A549 (cell line): ENCODE results near the gene UMAD1. TPM values are rescaled to one million over a fixed set of nuclear protein-coding genes. Genes with fewer than 3 reads are reported as not detected.

Source experiments
- ATAC-seq, 2 experiments: fragments of 200-7000 bp in 1 of 2; fragments of >200 bp in 1 of 2; cut with Nextera tagmentation in 1 of 2; cut with Tn5 transposase in 1 of 2; 3 replicates each; pipeline versions ENCODE4 v1.8.0 to v1.9.1; 2018 to 2020; ENCODE audit warnings: mild to moderate bottlenecking in 1 of 2, moderate library complexity in 1 of 2
- CTCF ChIA-PET: fragments of 300-600 bp; sonication (Branson Sonifier 250); formaldehyde crosslinking; extraction: SDS; loops from one replicate; lab custom pipeline; 2021; ENCODE audit warnings: antibody characterized with exemption, inconsistent platforms; lab: Yijun Ruan, JAX
- POLR2A ChIA-PET: fragments of 350-600 bp; formaldehyde crosslinking; extraction: SDS; loops from one replicate; lab custom pipeline; 2021; ENCODE audit warnings: antibody characterized with exemption, inconsistent platforms; lab: Yijun Ruan, JAX
- DNase-seq, 2 experiments: peaks; one replicate each; pipeline versions ENCODE4 v3.0.0 to v3.0.0-alpha.2; 2011 to 2016; ENCODE audit warnings: low read depth in 1 of 2, low spot score in 1 of 2
- FAIRE-seq: peaks from 2 replicates; lab custom pipeline; 2011; peaks lifted over from hg19 to GRCh38; lab: Jason Lieb, UNC
- H3K27ac ChIP-seq, 2 experiments: fragments of >200 bp; sonication (Bioruptor Twin); formaldehyde crosslinking; 3 replicates each; pipeline ENCODE4 v1.5.1; 2016 to 2017
- H3K4me1 ChIP-seq: fragments of >200 bp; sonication (Bioruptor Twin); formaldehyde crosslinking; 3 replicates; pipeline ENCODE4 v1.6.1; 2016
- H3K4me2 ChIP-seq: fragments of >200 bp; sonication (Bioruptor Twin); formaldehyde crosslinking; 3 replicates; pipeline ENCODE4 v1.6.1; 2016
- H3K4me3 ChIP-seq: fragments of >200 bp; sonication (Bioruptor Twin); formaldehyde crosslinking; 3 replicates; pipeline ENCODE4 v1.5.1; 2016
- H3K9me3 ChIP-seq: fragments of >200 bp; sonication (Bioruptor Twin); formaldehyde crosslinking; 3 replicates; pipeline ENCODE4 v1.6.1; 2016
- ATOH8 ChIP-seq: fragments of 250-450 bp; sonication (Bioruptor Pico); IDR thresholded peaks from 2 replicates; pipeline ENCODE4 v1.5.0; 2020; ENCODE audit warnings: low read depth, mild to moderate bottlenecking, moderate library complexity
- BHLHE40 ChIP-seq: IDR thresholded peaks from 2 replicates; pipeline ENCODE4 v1.6.1; 2012; ENCODE audit warnings: low read depth, low read length, inconsistent platforms
- CBX2 ChIP-seq: fragments of 200-600 bp; sonication (generic); IDR thresholded peaks from 2 replicates; pipeline ENCODE4 v1.6.1; 2016; ENCODE audit warnings: low read depth, mild to moderate bottlenecking, borderline replicate concordance
- CBX8 ChIP-seq: fragments of 200-600 bp; sonication (generic); IDR thresholded peaks from 2 replicates; pipeline ENCODE4 v1.6.1; 2016
- CEBPB ChIP-seq, 2 experiments: fragments of >200 bp in 1 of 2; sonication (Bioruptor Twin) in 1 of 2; formaldehyde crosslinking in 1 of 2; IDR thresholded peaks; 2 replicates each; pipeline ENCODE4 v1.6.1; 2012 to 2016
- EHF ChIP-seq: fragments of 250-450 bp; sonication (Bioruptor Pico); IDR thresholded peaks from 2 replicates; pipeline ENCODE4 v1.5.0; 2020; ENCODE audit warnings: mild to moderate bottlenecking
- EHMT2 ChIP-seq: fragments of 200-600 bp; sonication (generic); IDR thresholded peaks from 2 replicates; pipeline ENCODE4 v1.6.1; 2016; ENCODE audit warnings: antibody characterized with exemption, low read depth, mild to moderate bottlenecking, moderate library complexity
- ELK1 ChIP-seq: fragments of 150-350 bp; IDR thresholded peaks from 2 replicates; pipeline ENCODE4 v1.6.1; 2014; ENCODE audit warnings: low read depth, mild to moderate bottlenecking, low read length
- ESRRA ChIP-seq: fragments of 150-350 bp; IDR thresholded peaks from 2 replicates; pipeline ENCODE4 v1.6.1; 2014; ENCODE audit warnings: mild to moderate bottlenecking, low read length, borderline replicate concordance
- FOSB ChIP-seq: fragments of 250-450 bp; sonication (Bioruptor Pico); IDR thresholded peaks from 2 replicates; pipeline ENCODE4 v1.5.0; 2020; ENCODE audit warnings: mild to moderate bottlenecking, moderate library complexity
- FOXS1 ChIP-seq: fragments of 250-450 bp; sonication (Bioruptor Pico); IDR thresholded peaks from 2 replicates; pipeline ENCODE4 v1.5.0; 2020; ENCODE audit warnings: mild to moderate bottlenecking, moderate library complexity
- GATA3 ChIP-seq: IDR thresholded peaks from 2 replicates; pipeline ENCODE4 v1.6.1; 2012; ENCODE audit warnings: borderline replicate concordance
- HOXB13 ChIP-seq: fragments of 250-450 bp; sonication (Bioruptor Pico); IDR thresholded peaks from 2 replicates; pipeline ENCODE4 v1.5.0; 2020; ENCODE audit warnings: low read depth, mild to moderate bottlenecking, moderate library complexity
- HOXB5 ChIP-seq: fragments of 250-450 bp; sonication (Bioruptor Pico); IDR thresholded peaks from 2 replicates; pipeline ENCODE4 v1.5.0; 2020; ENCODE audit warnings: mild to moderate bottlenecking, moderate library complexity
- JUNB ChIP-seq: fragments of >200 bp; sonication (Bioruptor Twin); formaldehyde crosslinking; IDR thresholded peaks from 2 replicates; pipeline ENCODE4 v1.6.1; 2016
- KDM1A ChIP-seq: fragments of 200-600 bp; sonication (generic); IDR thresholded peaks from 2 replicates; pipeline ENCODE4 v1.6.1; 2016; ENCODE audit warnings: low read depth, mild to moderate bottlenecking
- MAZ ChIP-seq: fragments of 150-350 bp; IDR thresholded peaks from 2 replicates; pipeline ENCODE4 v1.6.1; 2014; ENCODE audit warnings: antibody characterized with exemption, low read depth, low read length, borderline replicate concordance
- MYC ChIP-seq: IDR thresholded peaks from 2 replicates; pipeline ENCODE4 v1.6.1; 2012; ENCODE audit warnings: mild to moderate bottlenecking, inconsistent platforms, low read length, improper control_type of control experiment, borderline replicate concordance
- PHF8 ChIP-seq: fragments of 200-600 bp; sonication (generic); IDR thresholded peaks from 2 replicates; pipeline ENCODE4 v1.6.1; 2016; ENCODE audit warnings: low read depth, mild to moderate bottlenecking, antibody characterized with exemption, moderate library complexity, borderline replicate concordance
- RAD21 ChIP-seq, 2 experiments: fragments of >200 bp in 1 of 2; sonication (Bioruptor Twin) in 1 of 2; formaldehyde crosslinking in 1 of 2; IDR thresholded peaks in 1 of 2; conservative IDR thresholded peaks in 1 of 2; 2 replicates in 1 of 2; 3 replicates in 1 of 2; pipeline ENCODE4 v1.6.1; 2012 to 2018; ENCODE audit warnings: inconsistent platforms in 1 of 2
- RARB ChIP-seq: fragments of 250-450 bp; sonication (Bioruptor Pico); IDR thresholded peaks from 2 replicates; pipeline ENCODE4 v1.8.0; 2021; ENCODE audit warnings: mild to moderate bottlenecking, moderate library complexity
- RCOR1 ChIP-seq: fragments of 150-350 bp; IDR thresholded peaks from 2 replicates; pipeline ENCODE4 v1.6.1; 2014; ENCODE audit warnings: antibody characterized with exemption, low read length, low read depth
- RFX5 ChIP-seq: fragments of 450-650 bp; IDR thresholded peaks from 2 replicates; pipeline ENCODE4 v1.7.1; 2014; ENCODE audit warnings: antibody characterized with exemption, mild to moderate bottlenecking, moderate library complexity
- SMC3 ChIP-seq: fragments of >200 bp; sonication (Bioruptor Twin); formaldehyde crosslinking; IDR thresholded peaks from 3 replicates; pipeline ENCODE4 v1.6.1; 2018; ENCODE audit warnings: inconsistent platforms
- SREBF2 ChIP-seq: fragments of 450-650 bp; IDR thresholded peaks from 2 replicates; pipeline ENCODE4 v1.6.1; 2014; ENCODE audit warnings: mild to moderate bottlenecking, moderate library complexity
- USF2 ChIP-seq: fragments of 450-650 bp; IDR thresholded peaks from 2 replicates; pipeline ENCODE4 v1.6.1; 2014; ENCODE audit warnings: antibody characterized with exemption
- WGBS: methylation state at CpG from one replicate; pipeline ENCODE4 v1.1.6; 2017; ENCODE audit errors: missing lambda C conversion rate; 5-methylcytosine and 5-hydroxymethylcytosine counted together
- polyA plus RNA-seq, 4 experiments: library from polyadenylated mRNA; depleted of rRNA in 3 of 4; stranded (reverse); fragments of >200 nt; fragmentation: RNase III in 1 of 4; extraction: RNeasy Plus Mini Kit Qiagen cat#74134 plus additional on column Dnase treatment in 1 of 4; gene quantifications; 2 replicates in 3 of 4; 3 replicates in 1 of 4; pipeline ENCODE4 v1.2.3, GENCODE V29; 2011 to 2017

Gene UMAD1
- polyA plus RNA-seq, 2 of the 4 experiments (the other 2 are of a cell fraction) = 21.4 to 46.4 TPM

GRCh38 chr7:7792056-7792455 lies 151.5 kb downstream of the UMAD1 start:
- H3K9me3 ChIP-seq = peaks cover 6% of the 10 kb centered on the region; the same call in 1 of the 3 replicates
- FAIRE-seq (no peak), ATAC-seq (no peak), DNase-seq (no peak)
- 58% methylated on average over 1 of the region's 1 CpG for WGBS
- CTCF ChIA-PET = no interaction called here
- no peak overlapping the region for H3K4me3 ChIP-seq
- TF ChIP-seq JUNB (no peak), ELK1 (no peak), MYC (no peak), CEBPB (IDR thresholded peaks at IDR 0.05) (no peak), EHF (CRISPR knock-in tag) (no peak), FOXS1 (CRISPR knock-in tag) (no peak), FOSB (no peak), EHMT2 (no peak), CBX8 (no peak), ATOH8 (no peak), RCOR1 (no peak), SMC3 (no peak), HOXB5 (CRISPR knock-in tag) (no peak), GATA3 (no peak), SREBF2 (no peak)
- H3K27ac ChIP-seq = no peak overlapping the region
- H3K4me1 ChIP-seq = peaks cover 15% of the 10 kb centered on the region
- H3K4me2 ChIP-seq = no peak overlapping the region
- POLR2A ChIA-PET = no interaction called here

- whole genome bisulfite sequencing = 77% methylated on average over 2 of the region's 2 CpGs
- ATAC-seq = no peak
Measured at GRCh38 chr7:7793249-7793648, 152.7 kb downstream of the UMAD1 start.

GRCh38 chr7:7793921-7794320 lies 153.4 kb downstream of the UMAD1 start:
- POLR2A ChIA-PET = no interaction called here

More at GRCh38 chr7:7793249-7793648, 152.7 kb downstream of the UMAD1 start:
- TF ChIP-seq RFX5 (no peak), ESRRA (no peak), MAZ (no peak), PHF8 (no peak)
- Histone ChIP-seq H3K4me3 (no peak overlapping the region), H3K4me2 (no peak overlapping the region), H3K27ac (no peak overlapping the region), H3K4me1 (peaks cover 22% of the 10 kb centered on the region), H3K9me3 (peaks cover 8% of the 10 kb centered on the region; the same call in 1 of the 3 replicates)
- POLR2A ChIA-PET = no interaction called here
- CTCF ChIA-PET = no interaction called here
- FAIRE-seq = no peak
- no peak for DNase-seq

More at GRCh38 chr7:7793921-7794320, 153.4 kb downstream of the UMAD1 start:
- peaks cover 28% of the 10 kb centered on the region for H3K4me1 ChIP-seq
- FAIRE-seq (no peak), DNase-seq (no peak), ATAC-seq (no peak)
- peaks cover 8% of the 10 kb centered on the region; the same call in 1 of the 3 replicates for H3K9me3 ChIP-seq
- H3K4me2 ChIP-seq = no peak overlapping the region
- H3K27ac ChIP-seq = no peak overlapping the region
- TF ChIP-seq MAZ = no peak
- TF ChIP-seq RAD21 (conservative IDR thresholded peaks at IDR 0.05 in 1 of 2, IDR thresholded peaks at IDR 0.05 in 1 of 2) = no peak
- TF ChIP-seq CEBPB (IDR thresholded peaks at IDR 0.05) = no peak
- TF ChIP-seq RARB (CRISPR knock-in tag) = no peak
- no peak for TF ChIP-seq BHLHE40
- TF ChIP-seq ELK1 = no peak
- no peak for TF ChIP-seq USF2
- TF ChIP-seq KDM1A = no peak
- TF ChIP-seq CBX2 = no peak
- TF ChIP-seq SREBF2 = no peak
- no peak for TF ChIP-seq HOXB13 (CRISPR knock-in tag)
- TF ChIP-seq, all 56 proteins: peak for 0
- CTCF ChIA-PET = no interaction called here
- WGBS = 70% methylated on average over 1 of the region's 1 CpG
- no peak overlapping the region for H3K4me3 ChIP-seq
